K562 (cell line): ENCODE measurements around the gene KCNJ14. TPM values are rescaled to one million over a fixed set of nuclear protein-coding genes. Genes with fewer than 3 reads are reported as not detected.

Source experiments
- CREM ChIP-seq: IDR thresholded peaks from 2 replicates; pipeline ENCODE4 v1.6.1; 2014; ENCODE audit warnings: antibody characterized with exemption, low read depth
- CTBP1 ChIP-seq: fragments of 450-650 bp; IDR thresholded peaks from 2 replicates; pipeline ENCODE4 v1.6.1; 2016; ENCODE audit warnings: borderline replicate concordance
- PHF8 ChIP-seq: fragments of 200-600 bp; sonication (generic); IDR thresholded peaks from 2 replicates; pipeline ENCODE4 v1.6.1; 2012; ENCODE audit warnings: mixed run types, mild to moderate bottlenecking, inconsistent platforms, low read length, moderate library complexity, borderline replicate concordance
- POLR2G ChIP-seq: fragments of 200-400 bp; formaldehyde crosslinking; IDR thresholded peaks from 2 replicates; pipeline ENCODE4 v1.6.1; 2017; ENCODE audit warnings: low read depth, mild to moderate bottlenecking, antibody characterized with exemption, low read length, moderate library complexity
- RBFOX2 ChIP-seq: fragments of 200-400 bp; formaldehyde crosslinking; IDR thresholded peaks from 2 replicates; pipeline ENCODE4 v1.6.1; 2017; ENCODE audit warnings: low read depth, mild to moderate bottlenecking, low read length, moderate library complexity
- ZNF184 ChIP-seq: sonication (generic); formaldehyde crosslinking; IDR thresholded peaks from 2 replicates; pipeline ENCODE4 v1.5.0; 2020; ENCODE audit warnings: missing genetic modification reagents
- ZNF609 ChIP-seq: sonication (generic); formaldehyde crosslinking; IDR thresholded peaks from 2 replicates; pipeline ENCODE4 v1.8.1; 2023; ENCODE audit warnings: missing genetic modification reagents, mild to moderate bottlenecking, borderline replicate concordance
- ZNF79 ChIP-seq: fragments of 250-450 bp; sonication (Bioruptor Pico); IDR thresholded peaks from 2 replicates; pipeline ENCODE4 v1.4.0; 2020; ENCODE audit warnings: low read depth, mild to moderate bottlenecking, moderate library complexity
- polyA plus RNA-seq, 8 experiments: library from polyadenylated mRNA; depleted of rRNA in 4 of 8; stranded (reverse) in 5 of 8; unstranded in 3 of 8; fragments of >200 nt; fragmentation: Nextera tagmentation in 2 of 8; fragmentation: Illumina TruSeq in 1 of 8; extraction: Ambion mirVana in 2 of 8; extraction: Trizol in 1 of 8; gene quantifications; 2 replicates each; pipeline versions ENCODE4 v1.2.1 to v1.2.3, GENCODE V29; 2011 to 2014; ENCODE audit warnings: inconsistent platforms in 1 of 8, missing spikeins in 1 of 8
- total RNA-seq, 7 experiments: library from RNA; depleted of rRNA in 6 of 7; stranded (reverse); fragments of >200 nt in 6 of 7; fragmentation: Illumina TruSeq in 2 of 7; extraction: Trizol in 2 of 7; gene quantifications; 2 replicates each; pipeline versions ENCODE4 v1.2.1 to v1.2.3, GENCODE V29; 2011 to 2021; ENCODE audit warnings: low replicate concordance in 1 of 7

The KCNJ14 gene
- total and polyA plus RNA-seq, 9 of the 15 experiments (the other 6 are each of a cell fraction or from before 2014, with no cell fraction given) = 0.15 to 1.6 (median 0.49) TPM

- TF ChIP-seq CREM (0 out of 2 replicates have a peak, but pooled peaks have one; percentile 32), POLR2G (0 out of 2 replicates have a peak, but pooled peaks have one; percentile 33), ZNF184 (CRISPR knock-in tag) (no peak), ZNF609 (CRISPR knock-in tag) (no peak), RBFOX2 (no peak; the same call in 1 of the 2 replicates), PHF8 (peak; percentile 31; the same call in 1 of the 2 replicates), ZNF79 (CRISPR knock-in tag) (no peak), CTBP1 (peak; percentile 51; the same call in 1 of the 2 replicates)
- TF ChIP-seq, all 486 proteins: peak for 17
Measured at GRCh38 chr19:48502350-48503018, 47.1 kb downstream of the KCNJ14 start (continued).
